Measurements from ENCODE around the gene ZNF284.

The ZNF284 gene

DNA sequence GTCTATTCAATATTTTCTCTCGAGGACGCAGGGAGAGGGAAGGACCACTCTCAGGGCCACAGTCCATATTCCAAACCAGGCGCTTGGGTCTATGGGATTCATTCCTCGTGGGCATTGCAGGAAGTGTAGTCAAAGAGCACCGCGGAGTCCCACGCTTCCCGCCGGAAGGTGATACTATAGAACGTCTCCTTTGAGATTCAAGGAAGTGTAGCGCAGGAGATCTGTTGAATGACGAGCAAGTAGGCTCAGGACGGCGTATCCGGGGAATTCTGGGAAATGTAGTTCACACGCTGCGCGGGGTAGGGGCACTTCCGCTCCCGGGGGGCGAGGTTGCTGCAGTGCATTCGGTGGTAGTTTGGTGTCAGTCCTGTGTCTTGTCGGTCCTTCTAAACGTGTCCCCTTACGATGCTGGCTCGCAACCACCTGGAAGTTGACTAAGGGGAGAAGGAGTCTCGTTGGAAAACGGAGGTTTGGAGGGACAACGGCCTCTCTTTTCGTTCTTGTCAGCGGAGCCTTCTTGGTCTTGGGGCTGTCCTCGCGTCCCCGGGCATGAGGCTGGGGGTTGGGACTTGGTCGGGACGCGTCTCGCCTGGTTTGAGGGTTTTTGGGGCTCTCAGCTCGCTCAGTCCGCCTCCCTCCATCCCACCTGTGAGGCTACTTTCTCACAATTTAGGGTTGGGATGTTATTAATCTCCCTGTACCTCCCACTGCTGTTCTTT is at the start of gene ZNF284:
Gene ZNF284 (plus strand): TSS at position 336 of the 719 bp plus-strand sequence. CDS start 4,231 bp downstream, outside the sequence.
- peak; percentile 84 for DNase-seq

DNA sequence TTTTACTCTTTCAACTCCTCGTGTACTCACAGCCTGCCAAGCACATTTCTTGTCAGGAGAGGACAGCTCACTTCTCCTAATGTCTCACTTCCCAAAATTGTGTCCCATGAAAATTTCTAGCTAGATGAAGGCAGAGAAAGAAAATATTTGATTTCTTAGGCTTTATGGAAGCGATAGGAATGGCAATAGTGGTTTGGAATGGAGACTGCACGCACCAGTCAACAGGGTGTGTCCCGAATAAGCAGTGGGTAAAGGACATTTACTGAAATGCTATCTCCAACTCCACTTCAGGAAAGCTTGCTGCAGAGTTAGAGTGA is 47.1 kb upstream of the ZNF284 start:
- DNase-seq: no peak

DNA sequence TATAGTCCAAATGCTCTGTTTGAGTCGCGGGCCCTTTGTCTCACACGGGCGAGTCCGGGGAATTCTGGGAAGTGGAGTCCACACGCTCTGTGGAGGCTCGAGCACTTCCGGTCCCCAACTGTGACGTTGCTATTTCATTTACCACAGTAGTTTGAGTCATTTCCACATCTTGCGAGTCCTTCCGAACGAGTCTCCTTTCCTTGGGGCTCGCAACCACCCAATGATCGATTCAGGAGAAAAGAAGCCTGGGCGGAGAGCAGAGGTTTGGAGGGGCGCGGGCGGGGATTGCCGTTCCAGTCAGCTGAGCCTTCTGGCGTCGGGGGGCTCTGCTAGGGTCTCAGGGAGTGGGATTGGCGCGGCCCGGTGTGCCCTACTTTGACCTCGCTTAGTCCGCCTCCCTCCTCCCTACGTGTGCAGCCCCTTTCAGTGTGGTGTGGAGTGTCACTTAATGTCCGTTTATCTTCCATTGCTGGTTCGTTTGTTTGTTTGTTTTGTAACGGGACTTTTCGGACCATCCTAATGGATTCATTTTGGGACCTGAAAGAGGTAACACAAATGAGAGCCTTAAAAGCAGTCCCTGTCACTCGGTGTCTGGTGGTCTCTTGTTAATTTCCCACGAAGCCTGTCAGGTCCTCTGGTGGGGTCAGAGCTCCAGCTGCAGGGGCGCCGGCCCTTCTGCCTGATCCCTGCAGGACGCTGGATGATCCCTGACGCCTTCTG is 46.6 kb upstream of the ZNF284 start, which contains the start of gene ZNF222:
Gene ZNF222 (plus strand): TSS at position 163 of the 720 bp plus-strand sequence. CDS start 58 bp downstream, at position 221.
- peak; percentile 82 for DNase-seq

DNA sequence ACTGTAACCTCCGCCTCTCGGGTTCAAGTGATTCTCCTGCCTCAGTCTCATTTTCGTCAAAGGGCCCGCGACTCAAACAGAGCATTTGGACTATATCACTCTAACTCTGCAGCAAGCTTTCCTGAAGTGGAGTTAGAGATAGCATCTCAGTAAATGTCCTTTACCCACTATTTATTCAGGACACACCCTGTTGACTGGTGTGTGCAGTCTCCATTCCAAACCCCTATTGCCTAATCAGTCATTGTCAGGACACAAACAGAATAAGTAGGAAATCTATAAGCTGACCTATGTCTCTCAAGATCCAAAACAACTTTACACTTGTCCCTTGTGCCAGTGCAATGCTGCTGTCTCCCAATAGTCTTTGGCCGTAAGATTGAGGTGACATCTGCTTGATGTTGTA is 45.3 kb upstream of the ZNF284 start:
- DNase-seq: no peak

- no peak for DNase-seq
Measured at GRCh38 chr19:44032001-44032610, 39.9 kb upstream of the ZNF284 start.

GRCh38 chr19:44042147-44042546 is 29.8 kb upstream of the ZNF284 start:
- no peak for DNase-seq

DNA sequence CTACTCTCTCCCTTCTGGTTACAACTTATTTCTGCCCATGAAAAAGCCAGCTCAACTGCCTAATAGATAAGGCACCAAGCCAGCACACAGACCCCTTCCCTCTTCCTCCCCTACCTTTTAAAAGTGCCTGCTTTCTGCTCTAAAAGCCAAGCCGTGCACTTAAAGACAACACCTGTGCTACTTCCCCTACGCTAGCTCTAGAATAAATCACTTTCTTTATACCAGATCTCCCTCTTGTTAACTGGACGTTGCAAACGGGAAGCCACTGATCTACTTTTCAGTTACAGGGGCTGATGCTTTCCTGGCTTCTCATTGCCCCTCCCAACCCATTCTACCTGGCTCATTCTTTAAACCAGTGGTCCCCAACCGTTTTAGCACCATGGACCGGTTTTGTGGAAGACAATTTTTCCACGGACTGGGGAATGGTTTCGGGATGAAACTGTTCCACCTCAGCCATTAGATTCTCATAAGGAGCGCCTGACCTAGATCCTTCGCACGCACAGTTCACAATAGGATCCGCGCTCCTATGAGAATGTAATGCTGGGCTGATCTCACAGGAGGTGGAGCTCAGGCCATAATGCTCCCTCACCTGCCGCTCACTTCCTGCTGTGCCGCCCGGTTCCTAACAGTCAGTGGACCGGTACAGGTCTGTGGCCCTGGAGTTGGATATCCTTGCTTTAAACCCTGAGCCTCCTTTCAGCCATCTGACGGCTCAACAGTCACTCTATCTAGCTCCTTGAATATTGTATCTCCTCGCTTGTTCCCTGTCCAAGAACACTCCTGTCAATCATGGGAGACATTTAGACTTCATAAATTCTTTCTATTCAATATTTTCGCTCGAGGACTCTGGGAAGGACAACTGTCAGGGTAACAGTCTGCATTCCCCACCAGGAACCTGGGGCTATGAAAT is 21.0 kb upstream of the ZNF284 start:
- peak; percentile 36 for DNase-seq

- DNase-seq: peak; percentile 78
Measured at GRCh38 chr19:44051650-44052402, 20.1 kb upstream of the ZNF284 start, which contains the start of gene ZNF223. Gene ZNF223 (plus strand): TSS chr19:44052036. CDS start chr19:44055177, 3,141 bp downstream.

GRCh38 chr19:44055870-44056269 is 16.1 kb upstream of the ZNF284 start:
- DNase-seq: no peak

- DNase-seq: no peak
Measured at GRCh38 chr19:44059229-44059628, 12.7 kb upstream of the ZNF284 start.

GRCh38 chr19:44061038-44061437 is 10.9 kb upstream of the ZNF284 start:
- no peak for DNase-seq

- no peak for DNase-seq
Measured at GRCh38 chr19:44066305-44066704, 5.7 kb upstream of the ZNF284 start.

GRCh38 chr19:44069415-44069814 is 2.5 kb upstream of the ZNF284 start:
- no peak for DNase-seq

- no peak for DNase-seq
Measured at GRCh38 chr19:44072543-44073401, 813 bp downstream of the ZNF284 start.

DNA sequence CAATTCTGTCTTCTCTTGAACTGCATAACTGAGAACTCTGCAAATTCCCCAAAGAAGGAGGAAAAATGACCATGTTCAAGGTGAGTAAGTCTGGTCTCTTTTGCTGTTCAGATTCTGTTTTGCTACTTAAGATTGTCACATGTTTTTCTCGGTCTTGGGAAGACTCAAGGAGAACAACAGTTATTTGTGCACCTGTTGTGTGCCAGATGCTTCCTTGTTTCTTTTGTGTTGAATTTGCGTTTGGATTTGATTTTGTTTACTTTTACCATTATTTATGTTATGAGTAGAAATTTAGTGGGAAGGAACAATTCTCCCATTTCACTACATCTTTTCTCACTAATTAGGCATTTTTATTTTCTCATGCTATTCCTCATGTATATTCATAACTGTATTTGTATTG is 4.4 kb downstream of the ZNF284 start:
- DNase-seq: no peak

GRCh38 chr19:44092108-44092507 is 20.1 kb downstream of the ZNF284 start:
- DNase-seq: no peak

DNA sequence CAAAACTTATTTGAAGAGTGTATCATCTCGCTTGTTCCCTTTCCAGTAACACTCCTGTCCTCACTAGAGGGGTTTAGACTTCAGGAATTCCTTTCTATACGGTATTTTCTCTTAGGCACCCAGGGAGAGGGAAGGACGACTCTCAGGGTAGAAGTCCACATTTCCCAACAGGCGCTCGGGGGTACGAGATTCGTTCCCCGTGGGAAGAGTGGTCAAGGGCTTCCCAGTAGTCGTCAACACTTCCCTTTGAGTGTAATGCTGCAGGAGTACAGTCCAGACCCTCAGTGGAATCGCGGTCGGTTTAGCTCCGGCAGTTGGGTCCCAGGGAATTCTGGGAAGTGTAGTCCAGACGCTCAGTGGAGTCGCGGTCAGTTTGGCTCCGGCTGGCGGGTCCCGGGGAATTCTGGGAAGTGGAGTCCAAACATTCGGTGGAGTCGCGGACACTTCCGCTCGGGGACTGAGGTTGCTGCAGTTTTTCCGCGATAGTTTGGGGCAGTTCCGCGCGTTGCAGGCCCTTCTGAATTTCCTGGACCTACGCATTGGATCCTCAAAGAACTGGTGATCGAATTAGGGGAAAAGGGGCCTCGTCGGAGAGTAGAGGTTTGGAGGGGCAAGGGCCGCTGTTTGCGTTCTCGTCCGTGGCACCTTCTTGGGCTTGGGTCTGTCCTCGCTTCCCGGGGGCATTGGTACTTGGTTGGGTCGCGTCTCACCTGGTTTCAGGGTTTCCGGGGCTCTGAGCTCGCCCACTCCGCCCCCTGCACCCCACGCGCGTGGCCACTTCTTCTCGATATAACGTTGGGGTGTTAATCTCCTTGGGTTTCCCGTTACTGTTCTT is 22.2 kb downstream of the ZNF284 start, which contains the start of gene ZNF224:
Gene ZNF224 (plus strand): TSS at position 431 of the 835 bp plus-strand sequence. CDS start 3,513 bp downstream, outside the sequence.
- DNase-seq: peak; percentile 82

DNA sequence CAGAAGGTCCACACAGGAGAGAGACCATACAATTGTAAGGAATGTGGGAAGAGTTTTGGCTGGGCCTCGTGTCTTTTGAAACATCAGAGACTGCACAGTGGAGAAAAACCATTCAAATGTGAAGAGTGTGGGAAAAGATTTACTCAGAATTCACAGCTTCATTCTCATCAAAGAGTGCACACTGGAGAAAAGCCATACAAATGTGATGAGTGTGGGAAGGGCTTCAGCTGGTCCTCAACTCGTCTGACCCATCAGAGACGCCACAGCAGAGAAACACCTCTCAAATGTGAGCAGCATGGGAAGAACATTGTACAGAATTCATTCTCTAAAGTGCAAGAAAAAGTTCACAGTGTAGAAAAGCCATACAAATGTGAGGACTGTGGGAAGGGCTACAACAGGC is 35.8 kb downstream of the ZNF284 start:
- DNase-seq: no peak

GRCh38 chr19:44109458-44109857 is 37.5 kb downstream of the ZNF284 start:
- no peak for DNase-seq

DNA sequence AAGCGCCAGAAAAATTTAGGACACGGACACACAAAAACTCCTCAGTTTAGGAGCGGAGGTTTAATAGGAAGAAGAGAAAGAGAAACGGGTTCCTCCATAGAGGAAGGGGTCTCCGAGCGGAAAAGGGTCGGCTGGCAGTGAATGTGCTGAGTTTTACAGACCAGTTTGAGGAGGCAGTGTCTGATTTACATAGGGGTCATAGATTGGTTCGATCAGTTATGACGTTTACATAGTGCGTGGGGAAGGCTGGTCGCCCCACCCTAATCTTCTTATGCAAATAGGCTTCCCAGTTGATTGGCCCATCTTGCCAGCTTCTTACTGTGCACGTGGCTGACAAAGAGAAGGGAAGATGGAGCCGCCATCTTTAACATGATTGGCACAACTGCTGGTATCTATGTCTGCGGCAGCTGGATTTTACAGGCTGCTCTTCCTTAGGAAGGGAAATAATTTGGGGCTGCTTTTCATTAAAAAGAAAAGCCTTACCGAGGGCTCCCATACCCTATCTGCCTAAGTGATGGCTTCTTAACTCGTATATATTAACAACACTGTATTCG is 40.0 kb downstream of the ZNF284 start:
- no peak for DNase-seq
